Measurements from ENCODE around the gene FUOM.

Gene FUOM

DNA sequence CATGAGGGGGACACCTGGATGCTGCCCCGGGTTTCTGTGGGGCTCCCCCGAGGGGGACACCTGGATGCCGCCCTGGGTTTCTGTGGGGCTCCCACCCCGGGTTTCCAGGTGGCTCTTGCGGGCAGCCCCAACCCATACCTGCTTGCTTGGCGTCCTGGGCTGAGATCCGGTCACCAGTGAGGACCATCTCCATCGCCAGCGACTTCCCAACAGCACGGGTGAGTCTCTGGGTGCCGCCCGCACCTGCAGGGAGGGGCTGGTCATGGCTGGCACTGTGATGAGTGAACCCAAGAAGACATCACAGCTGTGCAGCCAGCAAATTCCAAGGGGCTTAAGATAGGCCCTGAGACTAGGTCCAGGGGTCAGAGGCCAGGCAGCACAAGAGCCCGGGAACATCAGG, 8.9 kb upstream of the FUOM start:
- DNase-seq (ENCODE audit: low read depth in 3 of 3), result no peak

DNA sequence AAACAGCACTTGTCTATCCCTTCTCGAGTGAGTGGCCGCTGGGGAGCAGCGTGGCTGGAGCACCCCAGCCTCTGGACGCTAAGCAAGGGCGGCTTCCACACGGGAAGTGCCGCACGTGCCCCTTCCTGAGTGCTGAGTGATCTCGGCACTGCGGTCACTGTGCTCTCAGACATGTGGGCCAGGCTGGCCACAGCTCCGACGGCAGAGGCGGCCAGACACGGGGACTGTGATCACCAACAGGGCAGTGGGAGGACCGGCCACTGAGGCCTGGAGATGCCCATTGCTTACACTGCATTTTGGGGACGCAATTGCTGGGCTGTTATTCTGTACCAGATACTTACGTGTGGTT, 8.3 kb upstream of the FUOM start:
- DNase-seq (ENCODE audit: low read depth in 3 of 3), result no peak

DNA sequence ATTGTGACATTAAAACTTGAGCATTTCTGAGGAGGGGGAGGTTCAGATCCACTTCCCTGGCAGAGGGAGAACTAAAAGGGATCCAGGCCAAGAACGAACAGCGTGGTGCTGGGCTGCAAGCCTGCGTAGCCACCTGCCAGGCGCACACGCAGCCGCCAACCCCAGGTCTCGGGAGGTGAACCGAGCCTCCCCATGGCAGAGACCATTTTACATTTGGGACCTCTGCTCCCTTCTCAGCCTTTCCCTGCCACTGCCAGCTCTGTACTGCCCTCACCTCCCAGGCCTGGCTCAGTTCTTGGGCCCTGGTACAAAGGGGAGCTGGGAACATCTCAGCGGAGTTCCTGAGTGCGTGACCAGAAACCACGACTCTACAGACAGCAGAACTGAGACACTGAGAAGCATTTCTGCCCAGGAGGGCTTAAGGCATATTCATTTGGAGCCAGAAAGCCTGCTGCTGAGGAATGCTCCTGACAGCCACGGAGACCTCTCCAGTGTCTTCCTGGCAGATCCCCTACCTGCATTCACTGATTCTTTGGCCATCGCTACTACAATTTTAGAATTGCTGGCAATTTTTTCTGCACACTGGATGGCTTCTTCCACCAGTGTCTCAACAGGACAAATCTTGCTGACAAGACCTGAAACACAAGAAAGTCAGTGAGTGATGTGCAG, 7.8 kb upstream of the FUOM start:
- no peak for DNase-seq (ENCODE audit: low read depth in 3 of 3)

DNA sequence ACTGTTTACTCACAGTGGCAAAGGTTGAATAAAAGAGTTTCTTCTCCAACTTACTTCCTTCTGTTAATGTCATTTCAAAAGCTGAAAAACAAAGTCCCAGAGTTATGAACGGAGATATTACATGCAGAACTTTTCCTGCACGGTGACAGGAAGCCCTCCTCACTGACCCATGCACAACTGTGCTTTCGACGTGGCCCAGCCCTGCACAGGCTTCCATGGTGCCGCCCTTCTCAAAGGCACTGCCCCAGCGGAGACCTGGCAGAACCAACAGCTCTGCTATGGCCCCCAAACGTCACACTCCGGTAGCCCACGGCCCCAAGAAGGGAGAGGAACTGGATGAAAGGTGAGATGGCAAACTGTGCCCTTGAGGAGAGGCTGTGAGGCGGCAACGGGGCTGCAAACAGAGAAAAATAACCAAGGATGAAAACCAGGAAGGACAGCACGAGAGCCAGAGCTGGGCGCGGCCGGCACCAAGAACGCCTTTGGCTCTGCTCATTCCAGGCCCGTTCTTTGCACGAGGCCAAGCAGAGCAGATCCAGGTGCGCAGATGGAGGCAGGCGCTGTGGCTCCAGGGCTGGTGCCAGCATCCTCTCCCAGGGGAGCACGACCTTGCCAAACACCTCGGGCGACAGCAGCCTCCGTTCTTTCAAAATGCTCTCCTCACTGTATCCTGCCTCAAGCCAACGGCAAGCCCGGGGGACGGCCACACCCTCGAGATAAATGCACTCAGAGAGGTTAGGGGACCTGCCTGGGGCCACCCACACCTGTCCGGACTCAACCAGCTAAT, 7.0 kb upstream of the FUOM start:
- DNase-seq (ENCODE audit: low read depth in 3 of 3), result no peak

DNA sequence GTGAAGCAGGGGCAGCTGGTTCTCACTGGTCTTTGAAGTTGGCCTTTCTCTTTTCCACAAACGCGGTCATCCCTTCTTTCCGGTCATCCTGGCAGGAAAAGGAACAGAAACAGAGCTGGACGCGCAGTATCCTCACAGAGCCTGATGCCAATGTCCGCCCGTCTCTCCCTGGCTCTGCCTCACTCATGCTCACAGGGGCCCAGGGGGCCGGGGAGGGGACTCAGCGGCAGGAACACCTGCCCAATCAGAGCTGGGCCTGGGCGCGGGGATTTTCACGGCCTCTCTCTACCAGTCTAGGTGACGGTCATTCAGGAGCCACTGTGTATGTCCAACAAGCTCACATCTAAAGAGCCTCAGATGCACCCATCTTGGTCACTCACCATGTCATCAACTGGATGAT, 5.0 kb upstream of the FUOM start:
- DNase-seq (ENCODE audit: low read depth in 3 of 3), result no peak

DNA sequence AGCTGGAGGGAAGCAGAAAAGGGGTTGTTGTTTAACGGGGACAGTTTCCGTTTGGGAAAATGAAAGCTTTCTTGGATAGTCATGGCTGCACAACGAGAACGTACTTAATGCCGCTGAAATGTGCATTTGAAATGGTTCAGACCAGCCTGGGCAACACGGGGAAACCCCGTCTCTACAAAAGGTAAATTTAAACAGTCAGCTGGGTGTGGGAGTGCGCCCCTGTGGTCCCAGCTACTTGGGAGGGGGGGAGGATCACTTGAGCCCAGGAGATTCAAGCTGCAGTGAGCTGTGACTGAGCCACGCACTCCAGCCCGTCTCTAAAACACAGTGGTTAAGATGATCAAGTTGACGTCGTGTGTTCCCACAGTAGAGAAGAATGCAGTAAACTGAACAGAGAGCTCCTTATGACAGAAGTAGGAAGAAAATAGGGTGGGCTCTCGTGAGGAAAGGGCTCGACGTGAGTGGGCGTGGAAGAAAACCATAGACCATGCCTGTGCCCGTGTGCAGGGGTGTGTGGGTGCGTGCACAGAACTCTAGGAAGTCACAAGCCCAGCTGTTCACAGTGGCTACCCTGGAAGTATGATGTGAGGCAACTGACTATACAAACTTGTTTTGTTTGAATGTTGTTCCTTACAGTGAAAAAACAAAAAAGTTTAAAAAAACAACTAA, 4.1 kb upstream of the FUOM start:
- DNase-seq (ENCODE audit: low read depth in 3 of 3), result no peak

DNA sequence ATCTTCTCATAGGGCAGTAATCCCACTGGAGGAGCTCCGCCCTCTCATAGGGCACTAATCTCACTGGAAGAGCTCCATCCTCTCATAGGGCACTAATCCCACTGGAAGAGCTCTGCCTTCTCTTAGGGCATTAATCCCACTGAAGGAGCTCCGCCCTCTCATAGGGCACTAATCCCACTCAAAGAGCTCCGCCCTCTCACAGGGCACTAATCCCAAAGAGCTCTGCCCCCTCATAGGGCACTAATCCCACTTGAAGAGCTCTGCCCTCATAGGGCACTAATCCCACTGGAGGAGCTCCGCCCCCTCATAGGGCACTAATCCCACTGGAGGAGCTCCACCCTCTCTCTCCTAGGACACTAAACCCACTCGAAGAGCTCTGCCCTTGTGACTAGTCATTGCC, 3.4 kb upstream of the FUOM start:
- no peak for DNase-seq (ENCODE audit: low read depth in 3 of 3)

DNA sequence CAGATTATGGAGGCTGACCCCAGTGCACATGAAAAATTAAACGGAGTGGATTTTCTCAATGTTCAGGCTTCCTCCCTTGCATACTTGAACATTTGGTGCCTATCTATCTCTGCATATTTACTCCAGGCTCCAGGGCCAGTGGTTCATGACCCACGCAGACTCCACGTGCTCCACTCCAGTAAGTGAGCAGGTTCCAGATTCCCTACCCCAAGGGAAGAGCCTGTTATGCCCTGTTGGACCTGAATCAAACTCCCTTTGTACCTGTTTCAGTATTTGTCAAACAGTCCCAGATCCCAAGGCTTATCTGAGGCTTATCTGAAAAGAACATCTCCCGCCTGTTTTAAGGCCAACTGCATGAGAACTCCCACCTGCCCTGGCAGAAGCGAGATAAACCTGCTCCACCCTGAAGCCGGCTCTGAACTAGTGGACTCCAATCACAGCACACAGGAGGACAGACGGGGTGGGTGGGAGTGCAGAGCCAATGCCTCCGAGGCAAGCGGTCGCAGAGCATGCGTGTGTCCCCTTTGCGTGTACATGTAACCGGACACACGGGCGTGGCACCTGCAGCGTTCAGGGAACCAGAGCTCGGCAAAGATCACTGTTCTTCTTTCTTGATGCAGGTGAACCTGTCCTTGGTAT, 2.3 kb upstream of the FUOM start:
- DNase-seq (ENCODE audit: low read depth in 3 of 3), result no peak

DNA sequence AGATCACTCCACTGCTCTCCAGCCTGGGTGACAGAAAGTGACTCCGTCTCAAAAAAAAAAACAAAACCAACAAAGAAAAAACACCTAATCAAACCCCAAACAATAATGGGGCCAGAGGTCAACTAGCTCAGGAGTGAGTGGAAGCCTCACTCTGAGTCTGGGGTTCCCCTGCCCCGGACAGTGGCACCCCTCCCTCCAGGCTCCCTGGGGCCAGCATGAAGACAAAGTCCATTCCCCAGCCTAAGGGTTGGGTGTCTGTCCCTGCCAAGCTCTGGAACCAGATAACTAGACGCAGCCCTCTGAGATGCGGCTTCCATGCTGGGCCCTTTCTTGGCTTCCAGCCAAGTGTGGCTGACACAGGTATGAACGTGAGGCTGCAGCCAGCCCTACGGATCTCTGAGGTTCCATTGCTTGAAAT, 1.7 kb upstream of the FUOM start:
- DNase-seq (ENCODE audit: low read depth in 3 of 3), result no peak

DNA sequence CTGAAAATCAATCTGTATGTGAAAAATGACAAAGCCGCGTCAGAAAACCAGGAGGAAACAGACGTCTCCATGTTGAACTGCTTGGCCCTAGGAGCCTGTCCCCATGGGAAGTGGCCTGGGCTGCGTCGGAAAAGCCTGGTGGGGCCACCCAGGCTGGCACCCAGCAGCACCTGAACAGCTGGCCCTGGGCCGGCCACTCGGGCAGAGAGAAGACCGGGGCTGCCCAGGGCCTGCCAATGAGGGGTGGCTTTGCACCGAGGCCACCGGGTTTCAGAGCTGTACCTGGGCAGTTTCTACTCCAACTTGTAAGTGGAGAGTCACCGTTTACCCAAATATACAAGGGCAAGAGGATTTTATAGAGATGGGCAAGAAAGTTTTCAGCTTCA, 1.1 kb upstream of the FUOM start:
- DNase-seq (ENCODE audit: low read depth in 3 of 3), result no peak

DNA sequence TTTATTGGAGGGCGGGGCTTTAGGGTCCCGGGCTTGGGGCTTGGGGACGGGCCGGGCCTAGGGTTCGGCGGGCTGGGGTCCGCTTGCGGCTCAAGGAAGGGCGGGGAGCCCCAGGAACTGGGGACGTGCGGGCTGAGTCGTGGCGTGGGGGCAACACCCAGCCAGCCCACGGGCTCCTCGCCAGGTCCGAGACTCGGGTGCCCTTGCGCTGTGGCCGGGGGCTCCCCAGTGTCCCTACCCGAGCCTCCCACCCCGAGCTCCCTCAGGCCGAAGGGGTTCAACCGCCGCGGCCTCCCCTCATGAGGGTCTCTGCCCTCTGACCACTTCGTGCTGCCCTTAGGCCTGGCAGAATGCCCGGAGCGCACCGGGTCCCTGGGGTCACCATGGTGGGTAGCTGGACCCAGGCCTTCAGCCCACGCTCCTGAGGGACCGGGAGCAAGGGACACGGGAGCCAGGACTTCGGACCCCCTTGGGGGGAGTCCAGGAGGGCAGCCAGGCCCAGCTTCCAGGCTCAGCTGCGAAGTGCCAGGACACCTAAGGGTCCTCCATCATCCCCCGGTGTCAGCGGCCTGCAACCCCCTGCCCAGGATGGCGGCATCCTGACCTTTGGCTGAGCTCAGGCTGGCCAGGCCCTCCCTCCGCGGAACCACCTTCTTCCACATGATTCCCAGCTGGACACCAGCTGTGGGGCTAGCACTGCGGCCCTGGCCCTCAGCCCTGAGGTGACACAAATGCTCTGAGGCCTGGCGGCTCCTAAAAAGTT, 524 bp upstream of the FUOM start:
- no peak for DNase-seq (ENCODE audit: low read depth in 3 of 3)

DNA sequence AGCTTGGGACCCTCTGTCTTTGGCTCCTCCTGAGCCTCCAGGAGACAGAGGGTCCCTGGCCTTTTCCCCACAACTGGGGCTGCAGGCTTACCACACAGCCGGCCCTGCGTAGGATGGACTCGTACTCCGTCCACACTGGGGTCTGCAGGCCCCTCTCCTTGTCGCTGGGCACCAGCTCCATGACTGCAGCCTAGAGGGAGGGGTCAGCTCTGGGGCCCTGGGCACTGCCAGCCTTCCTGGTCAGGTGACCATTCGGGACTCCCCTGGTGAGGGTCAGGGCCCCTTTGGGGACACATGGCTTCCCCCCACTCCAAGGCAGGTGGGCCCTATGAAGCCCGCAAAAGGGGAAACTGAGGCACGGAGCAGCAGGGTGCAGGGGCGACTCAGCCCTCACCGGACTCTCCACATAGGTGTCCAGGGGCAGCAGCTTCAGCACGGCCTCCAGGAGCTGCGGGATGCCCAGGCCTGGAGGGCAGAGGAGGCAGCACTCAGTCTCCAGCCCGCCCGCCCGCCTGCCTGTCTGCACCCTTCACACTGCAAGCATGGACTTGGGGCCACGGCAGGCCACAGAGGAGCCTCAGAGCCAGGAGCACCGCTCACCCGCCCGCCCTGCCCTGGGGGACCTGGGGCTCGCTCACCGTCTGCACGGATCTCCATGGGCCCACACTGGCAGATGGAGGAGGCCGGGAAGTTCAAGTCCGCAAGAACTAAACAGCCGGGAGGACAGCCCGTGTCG, 1.1 kb downstream of the FUOM start:
- DNase-seq (ENCODE audit: low read depth in 3 of 3), result no peak

DNA sequence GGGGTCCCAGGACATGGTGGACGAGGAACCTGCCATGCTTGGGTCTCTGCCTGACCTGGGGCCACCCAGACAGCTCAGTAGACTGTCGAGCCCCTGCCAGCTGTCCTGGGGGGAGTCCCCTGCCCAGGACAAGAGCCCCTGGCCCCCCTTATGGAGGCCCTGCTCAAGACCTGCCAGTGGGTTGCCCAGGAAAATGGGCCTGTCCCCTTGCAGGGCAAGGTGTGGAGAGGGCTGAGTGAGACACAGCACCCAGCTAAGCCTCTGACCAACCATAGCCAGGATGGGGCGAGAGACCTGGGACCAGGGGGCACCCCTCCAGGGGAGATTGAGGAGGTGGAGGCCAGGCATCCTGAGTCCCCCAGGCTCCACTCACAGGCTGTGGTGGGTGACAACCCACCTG, 1.8 kb downstream of the FUOM start:
- no peak for DNase-seq (ENCODE audit: low read depth in 3 of 3)

DNA sequence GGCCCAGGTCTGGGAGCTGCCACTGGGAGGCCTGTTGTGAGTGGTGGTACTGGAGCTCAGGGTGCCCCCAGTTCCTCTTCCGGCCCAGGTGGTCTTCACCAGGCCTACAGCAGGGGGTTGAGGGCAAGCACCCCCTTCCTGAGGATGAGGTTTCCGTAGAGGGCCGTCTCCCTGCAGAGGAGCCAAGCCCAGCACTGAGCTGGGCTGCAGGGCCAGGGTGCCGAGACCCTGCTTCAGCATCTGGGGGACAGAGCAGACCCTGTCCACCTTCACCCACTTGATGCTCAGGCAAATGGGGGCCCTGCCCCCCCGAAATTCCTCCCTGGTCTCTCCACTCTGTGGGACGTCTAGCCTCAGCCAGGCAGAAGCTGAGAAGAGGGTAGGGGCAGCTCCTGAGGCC, 2.6 kb downstream of the FUOM start:
- DNase-seq (ENCODE audit: low read depth in 3 of 3), result no peak

DNA sequence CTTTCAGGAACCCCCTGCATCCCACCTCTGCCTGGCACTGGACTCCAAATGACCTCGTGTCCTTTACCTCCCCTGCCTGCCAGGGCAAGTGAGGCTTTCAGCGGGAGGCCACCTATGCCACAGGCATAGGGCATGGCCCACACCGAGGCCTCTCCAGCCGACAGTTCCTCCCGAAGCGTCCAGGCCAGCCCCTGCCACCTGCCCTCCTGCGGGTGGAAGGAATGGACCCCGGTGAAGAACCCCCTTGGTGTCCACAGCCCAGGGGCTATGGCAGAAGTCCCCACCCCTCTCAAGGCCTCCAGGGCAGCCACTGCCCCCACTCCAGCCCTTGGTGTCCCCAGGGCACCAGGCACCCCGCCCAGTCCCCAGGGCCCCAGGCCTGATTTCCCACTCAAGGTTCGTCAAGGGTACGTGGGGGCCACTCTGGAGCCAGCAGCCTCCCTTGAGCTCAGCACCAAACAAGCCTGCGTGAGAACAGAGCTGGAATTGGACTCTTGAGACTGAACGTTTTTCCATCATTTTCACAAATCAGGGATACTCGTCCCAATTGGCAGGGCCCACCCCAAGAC, 3.1 kb downstream of the FUOM start:
- no peak for DNase-seq (ENCODE audit: low read depth in 3 of 3)

DNA sequence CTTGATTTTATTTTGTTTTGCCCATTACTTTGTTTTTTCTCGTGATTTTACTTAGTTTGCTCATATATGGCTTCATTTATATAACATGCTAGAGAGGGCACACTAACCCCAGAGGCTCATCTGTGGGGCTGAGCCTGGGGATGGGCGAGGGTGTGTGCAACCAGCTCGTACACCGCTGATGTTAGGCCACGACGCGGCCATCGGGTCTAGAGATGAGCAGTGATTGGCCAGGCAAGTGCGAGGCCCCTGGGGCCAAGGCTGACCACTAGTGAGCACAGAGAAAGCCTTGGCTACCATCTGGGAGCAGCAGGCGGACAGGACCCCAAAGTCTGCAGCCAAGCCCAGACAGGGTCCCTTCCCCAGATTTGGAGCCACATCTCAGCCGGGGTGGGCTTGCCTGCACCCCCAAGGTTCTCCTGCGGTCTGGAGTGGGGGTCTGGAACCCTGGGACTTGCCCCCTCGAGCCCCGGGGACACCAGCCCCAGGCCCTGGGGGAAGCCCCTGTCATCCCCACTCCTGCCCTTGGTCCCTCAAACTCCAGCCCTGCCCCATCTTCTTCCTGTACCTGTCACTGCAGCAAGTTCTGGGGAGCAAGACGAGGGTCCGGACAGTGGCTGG, 3.7 kb downstream of the FUOM start:
- no peak for DNase-seq (ENCODE audit: low read depth in 3 of 3)

DNA sequence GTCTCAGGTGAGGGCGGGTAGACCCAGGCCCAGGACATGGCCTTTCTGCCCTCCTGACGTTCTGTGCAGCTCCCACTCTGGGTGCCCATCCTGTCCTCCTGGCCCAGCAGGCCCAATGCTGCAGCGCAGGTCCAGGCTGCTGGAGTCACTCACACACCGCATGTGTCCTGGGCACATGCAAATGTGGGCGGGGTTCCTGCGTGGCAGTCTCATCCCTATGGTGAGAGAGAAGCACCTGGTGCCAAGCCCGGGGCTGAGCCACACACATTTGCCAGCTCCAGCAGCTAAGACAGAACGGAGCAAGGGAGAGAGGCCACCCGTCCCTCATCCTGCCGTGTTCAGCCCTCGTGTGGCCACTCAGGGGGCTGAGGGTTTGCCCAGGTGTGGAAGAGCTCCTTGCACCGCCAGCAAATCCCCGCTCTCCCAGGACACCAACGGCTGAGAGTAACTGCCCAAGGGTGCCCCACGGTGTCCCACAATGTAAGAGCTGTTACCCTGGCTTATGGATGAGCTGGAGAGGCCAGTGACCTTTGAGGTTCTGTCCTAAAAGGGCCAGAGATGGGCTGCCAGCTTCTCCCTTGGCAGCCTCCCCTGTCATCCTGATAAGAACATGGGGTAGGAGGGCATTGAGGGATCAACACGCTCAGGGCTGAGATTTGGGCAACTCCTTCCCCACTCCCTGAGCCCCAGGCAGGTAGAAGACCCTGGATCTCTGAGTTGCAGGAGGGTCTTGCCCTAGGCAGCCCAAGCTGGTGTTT, 4.4 kb downstream of the FUOM start:
- DNase-seq (ENCODE audit: low read depth in 3 of 3), result no peak

DNA sequence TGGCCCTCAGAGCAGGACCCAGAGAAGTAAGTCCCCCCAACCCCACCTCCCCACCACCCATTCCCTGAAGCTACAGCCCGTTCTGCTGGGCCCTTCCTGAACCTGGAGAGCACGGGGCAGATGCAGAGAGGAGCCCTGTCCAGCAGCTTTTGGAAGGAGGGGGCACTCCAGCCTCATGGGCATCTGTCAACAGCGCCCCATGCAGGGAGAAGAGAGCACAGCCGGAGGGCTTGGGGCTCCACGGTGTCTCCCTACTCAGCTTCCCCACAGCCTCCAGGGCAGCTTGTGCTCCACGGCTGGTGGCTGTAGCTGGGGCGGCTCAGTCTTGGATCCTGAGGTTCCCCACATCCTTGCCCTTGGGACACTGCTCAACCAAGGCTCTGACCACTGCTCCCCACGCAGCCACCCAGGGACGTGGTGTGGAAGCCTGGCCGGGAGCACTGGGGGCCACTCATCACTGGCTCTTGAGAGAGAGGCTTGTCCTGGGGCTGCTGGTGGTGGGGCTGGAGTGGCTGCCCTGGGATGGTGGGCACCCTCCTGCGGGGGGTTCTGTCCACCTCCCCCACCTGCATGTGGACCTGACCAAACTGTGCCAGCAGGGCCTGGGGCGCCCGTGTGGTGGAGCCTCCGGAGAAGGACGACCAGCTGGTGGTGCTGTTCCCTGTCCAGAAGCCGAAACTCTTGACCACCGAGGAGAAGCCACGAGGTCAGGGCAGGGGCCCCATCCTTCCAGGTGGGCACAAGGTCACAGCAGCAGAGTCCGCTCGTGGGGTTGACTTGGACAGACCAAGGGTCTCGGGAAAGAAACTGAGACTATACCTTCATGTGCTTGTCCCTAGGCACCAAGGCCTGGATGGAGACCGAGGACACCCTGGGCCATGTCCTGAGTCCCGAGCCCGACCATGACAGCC, 6.2 kb downstream of the FUOM start:
- no peak for DNase-seq (ENCODE audit: low read depth in 3 of 3)

DNA sequence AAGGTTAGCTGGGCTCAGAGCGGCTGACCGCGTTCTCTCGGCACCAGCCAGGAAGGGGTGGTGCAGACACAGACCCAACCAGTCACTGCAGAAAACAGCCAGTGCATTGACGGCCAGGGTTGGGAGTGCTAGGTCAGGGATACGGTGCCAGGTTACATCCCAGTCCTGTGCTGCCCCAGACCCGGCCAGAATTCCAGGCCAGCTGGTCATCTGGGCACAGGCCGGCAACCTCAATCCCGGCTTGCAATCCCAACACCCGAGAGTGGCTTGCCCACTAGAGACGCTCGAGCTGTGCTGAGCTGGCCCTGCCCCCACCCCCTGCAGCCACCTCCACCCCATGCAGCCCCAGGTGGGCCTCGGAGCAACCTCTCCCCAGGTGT, 6.9 kb downstream of the FUOM start:
- DNase-seq (ENCODE audit: low read depth in 3 of 3), result no peak

All from stimulated activated CD4-positive, alpha-beta T cell treated with anti-CD3 and anti-CD28 coated beads, TNF-alpha, amount 100 ng/mL, for 48 hours (primary cell).